ENCODE data around the gene NACAD. TPM values are rescaled to one million over a fixed set of nuclear protein-coding genes. Genes with fewer than 3 reads are reported as not detected.

The NACAD gene
- total RNA-seq, 1 experiment from 2014 or later, result 5.5 TPM

- no peak overlapping the region for H3K4me3 Mint-ChIP-seq
- TF ChIP-seq CTCF (IDR thresholded peaks at IDR 0.05) (no peak), ZNF263 (CRISPR knock-in tag; IDR thresholded peaks at IDR 0.05; ENCODE audit: low read depth) (no peak), GRHL2 (CRISPR knock-in tag; IDR thresholded peaks at IDR 0.05; ENCODE audit: insufficient replicate concordance, severe bottlenecking) (no peak), GTF2I (CRISPR knock-in tag; conservative IDR thresholded peaks at IDR 0.05) (no peak), JAZF1 (CRISPR knock-in tag; IDR thresholded peaks at IDR 0.05) (no peak), ZNF425 (CRISPR knock-in tag; conservative IDR thresholded peaks at IDR 0.05) (no peak), NR2C2 (CRISPR knock-in tag; IDR thresholded peaks at IDR 0.05) (no peak), CREB1 (CRISPR knock-in tag; IDR thresholded peaks at IDR 0.05) (no peak), TCF7 (CRISPR knock-in tag; IDR thresholded peaks at IDR 0.05; ENCODE audit: low read depth) (no peak), E2F1 (CRISPR knock-in tag; IDR thresholded peaks at IDR 0.05) (no peak)
- DNase-seq (ENCODE audit: low spot score) (no peak), ATAC-seq (no peak)
- peaks cover 3% of the 10 kb centered on the region for H3K27me3 Mint-ChIP-seq (ENCODE audit: low read depth)
- ChIA-PET POLR2A (no interaction called here), CTCF (interaction anchor here (1.2 kb wide), 1 partner anchor 108 kb away, joined by 3 read pairs; no protein-coding TSS in a partner anchor)
- no peak overlapping the region for H3K27ac Mint-ChIP-seq
- no peaks in the 10 kb centered on the region for H3K36me3 Mint-ChIP-seq
- 0 out of 2 replicates have a peak, but pooled peaks cover 5% of the 10 kb centered on the region for H3K9me3 Mint-ChIP-seq
- H3K4me1 Mint-ChIP-seq, result no peaks in the 10 kb centered on the region
Observed at GRCh38 chr7:45082031-45082830, 6.5 kb downstream of the NACAD start.

GRCh38 chr7:45081670-45081974, 7.1 kb downstream of the NACAD start:
- Mint-ChIP-seq H3K27ac (no peak overlapping the region), H3K4me3 (no peak overlapping the region), H3K36me3 (no peaks in the 10 kb centered on the region), H3K4me1 (no peaks in the 10 kb centered on the region), H3K27me3 (ENCODE audit: low read depth) (no peaks in the 10 kb centered on the region; the same call in 1 of the 2 replicates), H3K9me3 (0 out of 2 replicates have a peak, but pooled peaks cover 5% of the 10 kb centered on the region)
- ATAC-seq, result no peak
- CTCF ChIA-PET, result interaction anchor here (1.2 kb wide), 1 partner anchor 108 kb away, joined by 3 read pairs; no protein-coding TSS in a partner anchor
- DNase-seq (ENCODE audit: low spot score), result peak; percentile 4
- POLR2A ChIA-PET, result no interaction called here
- TF ChIP-seq ZNF512 (CRISPR knock-in tag; IDR thresholded peaks at IDR 0.05; ENCODE audit: borderline replicate concordance) (no peak), NFE2L1 (CRISPR knock-in tag; IDR thresholded peaks at IDR 0.05) (no peak), NFYB (CRISPR knock-in tag; conservative IDR thresholded peaks at IDR 0.05; ENCODE audit: low read depth) (no peak), ETV6 (CRISPR knock-in tag; IDR thresholded peaks at IDR 0.05) (no peak), PRDM15 (CRISPR knock-in tag; IDR thresholded peaks at IDR 0.05) (no peak), ZNF138 (CRISPR knock-in tag; conservative IDR thresholded peaks at IDR 0.05) (no peak), GTF2I (CRISPR knock-in tag; conservative IDR thresholded peaks at IDR 0.05) (no peak), MLX (CRISPR knock-in tag; IDR thresholded peaks at IDR 0.05) (no peak), FOXJ3 (CRISPR knock-in tag; IDR thresholded peaks at IDR 0.05; ENCODE audit: borderline replicate concordance) (no peak), CREM (CRISPR knock-in tag; IDR thresholded peaks at IDR 0.05) (no peak)
- TF ChIP-seq, protein P1, sequence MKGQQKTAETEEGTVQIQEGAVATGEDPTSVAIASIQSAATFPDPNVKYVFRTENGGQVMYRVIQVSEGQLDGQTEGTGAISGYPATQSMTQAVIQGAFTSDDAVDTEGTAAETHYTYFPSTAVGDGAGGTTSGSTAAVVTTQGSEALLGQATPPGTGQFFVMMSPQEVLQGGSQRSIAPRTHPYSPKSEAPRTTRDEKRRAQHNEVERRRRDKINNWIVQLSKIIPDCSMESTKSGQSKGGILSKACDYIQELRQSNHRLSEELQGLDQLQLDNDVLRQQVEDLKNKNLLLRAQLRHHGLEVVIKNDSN (CRISPR knock-in tag; IDR thresholded peaks at IDR 0.05), result no peak
- TF ChIP-seq, protein P2, sequence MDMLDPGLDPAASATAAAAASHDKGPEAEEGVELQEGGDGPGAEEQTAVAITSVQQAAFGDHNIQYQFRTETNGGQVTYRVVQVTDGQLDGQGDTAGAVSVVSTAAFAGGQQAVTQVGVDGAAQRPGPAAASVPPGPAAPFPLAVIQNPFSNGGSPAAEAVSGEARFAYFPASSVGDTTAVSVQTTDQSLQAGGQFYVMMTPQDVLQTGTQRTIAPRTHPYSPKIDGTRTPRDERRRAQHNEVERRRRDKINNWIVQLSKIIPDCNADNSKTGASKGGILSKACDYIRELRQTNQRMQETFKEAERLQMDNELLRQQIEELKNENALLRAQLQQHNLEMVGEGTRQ (CRISPR knock-in tag; IDR thresholded peaks at IDR 0.05), result no peak
